Tibial nerve (tissue), 4 donors: Measurements from ENCODE around the gene PREX1. TPM values are rescaled to one million over a fixed set of nuclear protein-coding genes. Genes with fewer than 3 reads are reported as not detected.

Source experiments
- DNase-seq, 2 donors: peaks; one replicate each; pipeline ENCODE4 v3.0.0-alpha.2; 2019; ENCODE audit warnings: low spot score in 2 of 2
- H3K27ac ChIP-seq, 4 donors: fragments of 200-600 bp; sonication (generic) in 3 of 4; one replicate each; pipeline ENCODE4 v1.5.1; 2017 to 2019; ENCODE audit warnings: mild to moderate bottlenecking in 1 of 4
- H3K27me3 ChIP-seq, 2 donors: fragments of 200-600 bp; sonication (generic) in 1 of 2; one replicate each; pipeline versions ENCODE4 v1.5.1 to v1.6.0; 2017 to 2019
- H3K36me3 ChIP-seq, 3 donors: fragments of 200-600 bp; sonication (generic); one replicate each; pipeline ENCODE4 v1.5.1; 2018 to 2019
- H3K4me1 ChIP-seq, 4 donors: fragments of 200-600 bp; sonication (generic) in 3 of 4; one replicate each; pipeline ENCODE4 v1.5.1; 2017 to 2019
- H3K4me3 ChIP-seq, 4 donors: fragments of 200-600 bp; sonication (generic) in 3 of 4; one replicate each; pipeline ENCODE4 v1.5.1; 2017 to 2019; ENCODE audit warnings: mild to moderate bottlenecking in 1 of 4, moderate library complexity in 1 of 4
- H3K9me3 ChIP-seq, 4 donors: fragments of 200-600 bp; sonication (generic) in 3 of 4; one replicate each; pipeline ENCODE4 v1.5.1; 2017 to 2019
- EP300 ChIP-seq, 2 donors: sonication (generic); formaldehyde crosslinking; IDR thresholded peaks; one replicate each; pipeline ENCODE4 v1.6.1; 2017; ENCODE audit warnings: antibody characterized with exemption in 2 of 2, mild to moderate bottlenecking in 1 of 2
- POLR2A ChIP-seq, 2 donors: fragments of 450-650 bp; IDR thresholded peaks; one replicate each; pipeline ENCODE4 v1.6.1; 2017; ENCODE audit warnings: antibody characterized with exemption in 2 of 2, mild to moderate bottlenecking in 2 of 2, moderate library complexity in 2 of 2
- WGBS, 2 donors: methylation state at CpG; one replicate each; pipeline ENCODE4 v1.1.5; 2018; 5-methylcytosine and 5-hydroxymethylcytosine counted together
- total RNA-seq, 4 donors: library from RNA; depleted of rRNA; stranded (reverse); fragments of >200 nt; gene quantifications; one replicate each; pipeline ENCODE4 v1.1.0, GENCODE V29; 2016
- TF ChIP-seq, protein P1 (sequence below), 5 experiments: fragments of 200-600 bp in 3 of 5; fragments of 450-650 bp in 2 of 5; sonication (generic) in 3 of 5; IDR thresholded peaks; one replicate each; pipeline ENCODE4 v1.5.1; 2016 to 2019; ENCODE audit warnings: antibody characterized with exemption in 5 of 5, mild to moderate bottlenecking in 3 of 5, moderate library complexity in 2 of 5

PREX1 gene
- total RNA-seq, 4 donors from 2014 or later: 30.1 to 50.7 (median 32.5) TPM

- TF ChIP-seq POLR2A (IDR thresholded peaks at IDR 0.05) (no peak), EP300 (IDR thresholded peaks at IDR 0.05) (no peak)
- TF ChIP-seq, protein P1, sequence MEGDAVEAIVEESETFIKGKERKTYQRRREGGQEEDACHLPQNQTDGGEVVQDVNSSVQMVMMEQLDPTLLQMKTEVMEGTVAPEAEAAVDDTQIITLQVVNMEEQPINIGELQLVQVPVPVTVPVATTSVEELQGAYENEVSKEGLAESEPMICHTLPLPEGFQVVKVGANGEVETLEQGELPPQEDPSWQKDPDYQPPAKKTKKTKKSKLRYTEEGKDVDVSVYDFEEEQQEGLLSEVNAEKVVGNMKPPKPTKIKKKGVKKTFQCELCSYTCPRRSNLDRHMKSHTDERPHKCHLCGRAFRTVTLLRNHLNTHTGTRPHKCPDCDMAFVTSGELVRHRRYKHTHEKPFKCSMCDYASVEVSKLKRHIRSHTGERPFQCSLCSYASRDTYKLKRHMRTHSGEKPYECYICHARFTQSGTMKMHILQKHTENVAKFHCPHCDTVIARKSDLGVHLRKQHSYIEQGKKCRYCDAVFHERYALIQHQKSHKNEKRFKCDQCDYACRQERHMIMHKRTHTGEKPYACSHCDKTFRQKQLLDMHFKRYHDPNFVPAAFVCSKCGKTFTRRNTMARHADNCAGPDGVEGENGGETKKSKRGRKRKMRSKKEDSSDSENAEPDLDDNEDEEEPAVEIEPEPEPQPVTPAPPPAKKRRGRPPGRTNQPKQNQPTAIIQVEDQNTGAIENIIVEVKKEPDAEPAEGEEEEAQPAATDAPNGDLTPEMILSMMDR (IDR thresholded peaks at IDR 0.05): no peak
Measured at GRCh38 chr20:48604936-48605335, 222.9 kb downstream of the PREX1 start.

DNA sequence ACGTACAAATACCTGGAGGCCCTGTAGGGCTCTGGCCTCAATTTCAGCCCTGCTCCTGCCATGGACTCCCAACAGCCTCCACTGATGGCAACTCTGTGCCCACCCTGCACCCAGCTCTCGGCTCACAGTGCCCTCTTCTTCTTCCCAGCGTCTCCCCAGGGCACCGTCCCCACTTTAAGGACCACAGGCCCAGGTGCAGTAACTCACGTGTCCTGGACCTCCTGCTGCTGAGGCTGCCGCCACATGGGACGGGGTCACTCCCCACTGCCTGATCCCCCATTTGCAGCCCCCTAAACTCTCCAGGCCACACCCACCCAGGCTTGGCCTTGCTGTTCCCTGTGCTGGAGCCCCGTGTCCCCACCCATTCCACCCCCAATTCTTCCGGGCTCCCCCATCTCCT lies 223.4 kb downstream of the PREX1 start:
- H3K9me3 ChIP-seq: no peaks in the 10 kb centered on the region
- TF ChIP-seq, protein P1 (IDR thresholded peaks at IDR 0.05): no peak
- no peak for TF ChIP-seq POLR2A (IDR thresholded peaks at IDR 0.05)
- no peak for TF ChIP-seq EP300 (IDR thresholded peaks at IDR 0.05)
- no peaks in the 10 kb centered on the region for H3K4me1 ChIP-seq
- H3K36me3 ChIP-seq: no peaks in the 10 kb centered on the region
- no peaks in the 10 kb centered on the region for H3K27me3 ChIP-seq
- H3K27ac ChIP-seq: no peak overlapping the region
- no peak for DNase-seq
- no peak overlapping the region for H3K4me3 ChIP-seq
- 87 to 89% methylated on average over 9 of the region's 9 CpGs for WGBS, 2 donors

More at GRCh38 chr20:48604936-48605335, 222.9 kb downstream of the PREX1 start:
- Histone ChIP-seq H3K27me3 (no peaks in the 10 kb centered on the region), H3K27ac (no peak overlapping the region), H3K36me3 (no peaks in the 10 kb centered on the region), H3K4me3 (no peak overlapping the region), H3K9me3 (no peaks in the 10 kb centered on the region), H3K4me1 (no peaks in the 10 kb centered on the region)
- DNase-seq: no peak
- 77 to 88% methylated on average over 7 of the region's 7 CpGs for WGBS, 2 donors

- TF ChIP-seq POLR2A (IDR thresholded peaks at IDR 0.05) (no peak), EP300 (IDR thresholded peaks at IDR 0.05) (no peak)
- TF ChIP-seq, protein P1 (IDR thresholded peaks at IDR 0.05): no peak
- DNase-seq: peak in 1 of 2 donors; percentile 6
- WGBS, 2 donors: 84 to 88% methylated on average over 7 to 10 of the region's 11 CpGs
Measured at GRCh38 chr20:48603819-48604405, 223.9 kb downstream of the PREX1 start.

DNA sequence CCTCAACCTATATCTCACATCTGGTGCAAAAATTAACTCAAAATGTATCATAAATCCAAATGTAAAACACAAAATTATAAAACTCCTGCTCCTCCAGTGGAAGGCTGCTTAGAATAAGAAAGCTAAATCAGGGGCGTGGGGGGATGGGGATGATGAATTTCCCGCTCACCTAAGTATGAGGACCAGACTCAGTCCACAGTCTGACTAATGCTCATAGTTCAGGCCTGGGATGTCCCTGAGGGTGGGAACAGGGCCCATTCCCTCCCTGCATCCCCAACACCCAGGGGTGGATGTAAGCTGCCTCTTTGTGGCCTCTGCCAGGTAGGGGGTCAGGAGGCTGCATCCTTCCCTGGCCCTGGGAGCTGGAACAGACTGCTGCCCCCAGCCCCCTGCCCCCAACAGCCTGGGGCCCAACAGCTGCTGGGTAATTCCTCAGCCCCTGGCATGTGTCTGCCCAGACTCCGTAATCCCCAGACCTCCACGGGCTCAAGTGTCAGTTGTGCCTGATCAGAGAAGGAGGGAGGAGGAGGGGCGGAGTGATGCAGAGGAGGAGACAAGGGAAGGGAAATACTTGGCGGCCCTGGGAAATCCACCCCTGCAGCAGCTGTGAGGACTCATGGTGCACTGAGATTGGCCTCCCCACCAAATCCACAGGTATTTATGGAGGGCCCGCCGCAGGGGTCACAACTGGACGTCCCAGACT lies 224.5 kb downstream of the PREX1 start:
- Histone ChIP-seq H3K27me3 (no peaks in the 10 kb centered on the region), H3K9me3 (no peaks in the 10 kb centered on the region), H3K4me1 (no peaks in the 10 kb centered on the region), H3K4me3 (no peak overlapping the region), H3K36me3 (no peaks in the 10 kb centered on the region), H3K27ac (no peak overlapping the region)
- no peak for TF ChIP-seq EP300 (IDR thresholded peaks at IDR 0.05)
- TF ChIP-seq, protein P1 (IDR thresholded peaks at IDR 0.05): no peak
- TF ChIP-seq POLR2A (IDR thresholded peaks at IDR 0.05): no peak
- peak in 1 of 2 donors; percentile 5 for DNase-seq
- WGBS, 2 donors: 58 to 62% methylated on average over 9 of the region's 9 CpGs

More at GRCh38 chr20:48603819-48604405, 223.9 kb downstream of the PREX1 start:
- Histone ChIP-seq H3K4me1 (no peaks in the 10 kb centered on the region), H3K27ac (no peak overlapping the region), H3K27me3 (no peaks in the 10 kb centered on the region), H3K4me3 (no peak overlapping the region), H3K36me3 (no peaks in the 10 kb centered on the region), H3K9me3 (no peaks in the 10 kb centered on the region)

DNA sequence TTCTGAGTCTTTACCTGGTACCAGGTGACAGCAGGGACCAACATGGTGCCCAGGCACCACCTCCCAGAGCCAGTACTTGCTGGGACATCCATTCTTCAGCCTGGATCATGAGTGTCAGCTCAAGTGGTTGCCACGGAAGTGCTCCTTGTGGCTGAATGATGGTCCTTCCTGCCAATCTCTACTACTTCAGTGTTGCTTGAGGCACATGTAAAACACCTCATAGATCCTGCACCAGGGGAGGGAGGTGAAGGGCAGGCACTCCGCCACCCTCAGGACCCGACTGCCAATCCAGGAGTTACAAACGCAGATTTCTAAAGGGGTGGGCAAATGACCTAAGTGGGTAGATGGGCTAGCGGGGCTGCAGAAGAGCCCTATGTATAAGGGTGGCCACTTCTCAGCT lies 226.0 kb downstream of the PREX1 start:
- WGBS, 2 donors: 88 to 92% methylated on average over 4 to 5 of the region's 5 CpGs
- no peaks in the 10 kb centered on the region for H3K9me3 ChIP-seq
- H3K27me3 ChIP-seq: no peaks in the 10 kb centered on the region
- H3K4me3 ChIP-seq: no peak overlapping the region
- H3K27ac ChIP-seq: no peak overlapping the region
- no peaks in the 10 kb centered on the region for H3K4me1 ChIP-seq
- TF ChIP-seq EP300 (IDR thresholded peaks at IDR 0.05) (no peak), POLR2A (IDR thresholded peaks at IDR 0.05) (no peak)
- TF ChIP-seq, protein P1 (IDR thresholded peaks at IDR 0.05): no peak
- no peak for DNase-seq
- H3K36me3 ChIP-seq: no peaks in the 10 kb centered on the region
